H1 (cell line): Measurements from ENCODE around the gene ACTL7A. TPM values are rescaled to one million over a fixed set of nuclear protein-coding genes. Genes with fewer than 3 reads are reported as not detected.

Experiments
- CHD1 ChIP-seq: IDR thresholded peaks from 2 replicates; pipeline ENCODE4 v1.6.1; 2012; ENCODE audit warnings: low read depth, low read length, improper control_type of control experiment
- GABPA ChIP-seq: IDR thresholded peaks from 2 replicates; pipeline ENCODE4 v1.6.1; 2011; ENCODE audit warnings: mild to moderate bottlenecking, low read length, moderate library complexity, borderline replicate concordance; ENCODE audit not compliant: insufficient read depth
- GTF2F1 ChIP-seq: IDR thresholded peaks from 2 replicates; pipeline ENCODE4 v1.6.1; 2012; ENCODE audit warnings: low read depth, low read length, improper control_type of control experiment, borderline replicate concordance
- RXRA ChIP-seq: IDR thresholded peaks from 2 replicates; pipeline ENCODE4 v1.6.1; 2011; ENCODE audit warnings: low read depth, mild to moderate bottlenecking, low read length, moderate library complexity; ENCODE audit not compliant: insufficient read depth
- TAF1 ChIP-seq: IDR thresholded peaks from 2 replicates; pipeline ENCODE4 v1.6.1; 2011; ENCODE audit warnings: mild to moderate bottlenecking, low read depth, low read length
- polyA plus RNA-seq, 7 experiments: library from polyadenylated mRNA; depleted of rRNA in 3 of 7; stranded (reverse) in 5 of 7; unstranded in 2 of 7; fragments of >200 nt in 5 of 7; fragments of 200-250 nt in 2 of 7; gene quantifications; 1 replicate in 5 of 7; 2 replicates in 1 of 7; 4 replicates in 1 of 7; pipeline versions ENCODE4 v1.2.1 to v1.2.3, GENCODE V29; 2011 to 2013; ENCODE audit warnings: missing spikeins in 2 of 7, mixed read lengths in 2 of 7
- total RNA-seq: library from RNA; stranded (reverse); fragmentation: NEBNext Ultra II Directional; extraction: Animal tissue kit (Norgen Biotek cat#: 25700); gene quantifications from 2 replicates; pipeline ENCODE4 v1.2.1, GENCODE V29; 2021
- TF ChIP-seq, protein P1 (sequence below): IDR thresholded peaks from 2 replicates; pipeline ENCODE4 v1.6.1; 2012; ENCODE audit warnings: inconsistent platforms

The ACTL7A gene
- total and polyA plus RNA-seq, 2 of the 8 experiments (the other 6 are each of a cell fraction or from before 2014, with no cell fraction given), result not detected

- no peak for TF ChIP-seq TAF1
- no peak for TF ChIP-seq CHD1
- TF ChIP-seq RXRA, result no peak
- TF ChIP-seq, protein P1, sequence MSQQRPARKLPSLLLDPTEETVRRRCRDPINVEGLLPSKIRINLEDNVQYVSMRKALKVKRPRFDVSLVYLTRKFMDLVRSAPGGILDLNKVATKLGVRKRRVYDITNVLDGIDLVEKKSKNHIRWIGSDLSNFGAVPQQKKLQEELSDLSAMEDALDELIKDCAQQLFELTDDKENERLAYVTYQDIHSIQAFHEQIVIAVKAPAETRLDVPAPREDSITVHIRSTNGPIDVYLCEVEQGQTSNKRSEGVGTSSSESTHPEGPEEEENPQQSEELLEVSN, result no peak
- TF ChIP-seq GTF2F1, result no peak
- TF ChIP-seq GABPA, result no peak
Measured at GRCh38 chr9:108883085-108883484, 21.0 kb downstream of the ACTL7A start (continued).
